ENCODE results near the gene SUPT20HL2. TPM values are rescaled to one million over a fixed set of nuclear protein-coding genes. Genes with fewer than 3 reads are reported as not detected.

Gene SUPT20HL2
- polyA plus RNA-seq, 4 donors, result 0.11 TPM; not detected in 3

Other genes with a start within 250 kb of the SUPT20HL2 start
- 10 to 100 TPM; 28.1 to 31.5 (median 30.5) TPM for gene ZFX, start 164.3 kb downstream of the SUPT20HL2 start, polyA plus RNA-seq (ENCODE audit: insufficient read length in 4 of 4)
- gene SUPT20HL1, start 46.6 kb upstream of the SUPT20HL2 start, polyA plus RNA-seq (ENCODE audit: insufficient read length in 4 of 4), result not detected
- 10 to 100 TPM in 1 of 4 donors, 1 to 10 TPM in 3; 3.7 to 10.5 (median 8.7) TPM for gene PDK3, start 151.2 kb upstream of the SUPT20HL2 start, polyA plus RNA-seq (ENCODE audit: insufficient read length in 4 of 4)

All from left renal pelvis (tissue), 4 donors.